OCI-LY7 (cell line): ENCODE measurements around the gene AZU1. TPM values are rescaled to one million over a fixed set of nuclear protein-coding genes. Genes with fewer than 3 reads are reported as not detected.

Experiments
- BruUV-seq: library from RNA; stranded (reverse); fragments of 400-500 nt; replicated peaks from 2 replicates; lab custom pipeline; 2021; lab: Mats Ljungman, UMichigan
- CTCF ChIA-PET: fragments of 300-600 bp; sonication (Branson Sonifier 250); formaldehyde crosslinking; loops from one replicate; lab custom pipeline; 2022; ENCODE audit warnings: antibody characterized with exemption; ENCODE audit not compliant: unreplicated experiment; lab: Charles Lee
- POLR2A ChIA-PET: fragments of 300-600 bp; sonication (Branson Sonifier 250); formaldehyde crosslinking; loops from one replicate; lab custom pipeline; 2022; ENCODE audit warnings: antibody characterized with exemption; lab: Charles Lee
- DNase-seq: peaks from one replicate; pipeline ENCODE4 v3.0.0-alpha.2; 2015; ENCODE audit warnings: low spot score
- H2AFZ ChIP-seq: fragments of 200-600 bp; sonication (generic), shearing (Covaris generic); 2 replicates; pipeline ENCODE4 v1.6.1; 2014; ENCODE audit warnings: mild to moderate bottlenecking, antibody characterized with exemption, low read length, moderate library complexity
- H3K27ac ChIP-seq: fragments of 200-600 bp; sonication (generic); 2 replicates; pipeline ENCODE4 v1.5.1; 2014; ENCODE audit warnings: mixed run types, low read depth, mild to moderate bottlenecking, moderate library complexity, low read length, inconsistent platforms; ENCODE audit not compliant: poor library complexity, severe bottlenecking
- H3K36me3 ChIP-seq: fragments of 200-600 bp; sonication (generic); 2 replicates; pipeline ENCODE4 v1.6.1; 2014; ENCODE audit warnings: mild to moderate bottlenecking, antibody characterized with exemption, low read length, moderate library complexity, mixed read lengths; ENCODE audit not compliant: insufficient read depth
- H3K4me1 ChIP-seq: fragments of 200-600 bp; sonication (generic); 2 replicates; pipeline ENCODE4 v1.5.1; 2014; ENCODE audit warnings: mild to moderate bottlenecking, low read length; ENCODE audit not compliant: insufficient read depth, poor library complexity, severe bottlenecking
- H3K4me2 ChIP-seq: fragments of 200-600 bp; sonication (generic); 2 replicates; pipeline ENCODE4 v1.6.1; 2014; ENCODE audit warnings: mild to moderate bottlenecking, low read length
- H3K4me3 ChIP-seq: fragments of 200-600 bp; sonication (generic); 2 replicates; pipeline ENCODE4 v1.5.1; 2014; ENCODE audit warnings: mild to moderate bottlenecking, low read depth, low read length; ENCODE audit not compliant: poor library complexity, severe bottlenecking
- H3K79me2 ChIP-seq: fragments of 200-600 bp; sonication (generic); 2 replicates; pipeline ENCODE4 v1.6.1; 2016; ENCODE audit warnings: low read depth, mild to moderate bottlenecking, low read length, moderate library complexity, mixed read lengths; ENCODE audit not compliant: insufficient read depth
- H3K9me2 ChIP-seq: fragments of 200-600 bp; sonication (generic); 2 replicates; pipeline ENCODE4 v1.6.1; 2016; ENCODE audit warnings: mild to moderate bottlenecking, low read length, mixed read lengths; ENCODE audit not compliant: insufficient read depth
- H3K9me3 ChIP-seq: fragments of 200-600 bp; sonication (generic); 2 replicates; pipeline ENCODE4 v1.6.1; 2014; ENCODE audit warnings: mild to moderate bottlenecking, mixed run types, low read length, mixed read lengths
- H4K20me1 ChIP-seq: fragments of 200-600 bp; sonication (generic); 2 replicates; pipeline ENCODE4 v1.6.1; 2014; ENCODE audit warnings: mild to moderate bottlenecking, antibody characterized with exemption, low read length, moderate library complexity, mixed read lengths; ENCODE audit not compliant: insufficient read depth
- EZH2phosphoT487 ChIP-seq: fragments of 200-600 bp; sonication (generic); IDR thresholded peaks from 2 replicates; pipeline ENCODE4 v1.6.1; 2018; ENCODE audit warnings: low read depth, borderline replicate concordance, mild to moderate bottlenecking, mixed run types, antibody characterized with exemption, low read length, moderate library complexity, mixed read lengths
- intact Hi-C: fragments of 100-400 bp; cut with micrococcal nuclease; formaldehyde crosslinking; loops from one replicate; pipeline ENCODE4 v1.10.0; 2022; ENCODE audit not compliant: unreplicated experiment
- total RNA-seq, 2 experiments: library from RNA; depleted of rRNA in 1 of 2; stranded (reverse); fragments of >200 nt in 1 of 2; shearing (Covaris generic) in 1 of 2; gene quantifications; 2 replicates each; pipeline ENCODE4 v1.2.3, GENCODE V29; 2014 to 2022
- TF ChIP-seq, protein P1 (sequence below): fragments of 200-600 bp; sonication (generic); conservative IDR thresholded peaks from 2 replicates; pipeline ENCODE4 v1.5.1; 2014; ENCODE audit warnings: mild to moderate bottlenecking, antibody characterized with exemption, low read length, moderate library complexity, mixed read lengths

The AZU1 gene
- total RNA-seq, 2 experiments from 2014 or later, result not detected

DNA sequence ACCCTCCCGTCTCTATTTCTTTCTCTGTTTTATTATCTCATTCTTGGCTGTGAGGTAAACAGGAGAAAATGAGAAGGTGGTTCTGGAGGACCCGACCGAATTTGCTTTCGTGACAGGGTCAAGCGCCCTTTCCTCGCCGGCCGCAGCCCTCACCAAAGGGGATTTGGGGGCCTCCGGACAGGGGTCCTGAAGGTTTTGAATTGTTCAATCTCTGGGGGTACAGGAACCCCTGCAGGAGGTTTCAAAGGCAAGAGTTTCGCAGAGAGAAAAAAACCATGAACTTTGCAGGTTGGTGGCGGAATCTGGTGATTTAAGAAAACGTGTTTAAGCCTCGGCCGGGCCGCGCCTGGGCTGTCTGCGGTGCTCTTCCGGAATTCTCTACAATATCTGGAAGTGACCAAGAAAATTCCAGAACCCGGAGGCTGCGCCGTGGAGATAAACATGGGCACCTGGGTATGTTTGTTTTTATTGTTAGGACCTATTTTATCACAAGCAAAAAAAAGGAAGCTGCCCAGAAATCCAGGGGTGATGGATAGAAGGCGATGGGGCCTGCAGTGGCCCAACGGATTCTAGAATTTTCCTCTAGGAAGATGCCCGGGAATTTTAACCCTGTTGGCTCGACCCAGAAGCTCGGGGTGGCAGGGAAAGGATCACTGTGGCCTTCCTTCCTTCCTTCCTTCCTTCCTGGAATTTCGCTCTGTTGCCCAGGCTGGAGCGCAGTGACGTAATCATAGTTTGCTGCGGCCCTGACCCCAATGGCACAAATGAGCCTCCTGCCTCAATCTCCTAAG lies 44.6 kb upstream of the AZU1 start:
- Histone ChIP-seq H3K79me2 (no peaks in the 10 kb centered on the region), H3K9me3 (no peaks in the 10 kb centered on the region), H4K20me1 (no peaks in the 10 kb centered on the region), H2AFZ (no peak overlapping the region), H3K27ac (no peak overlapping the region), H3K36me3 (no peaks in the 10 kb centered on the region), H3K4me3 (no peak overlapping the region), H3K4me1 (no peaks in the 10 kb centered on the region), H3K4me2 (no peak overlapping the region), H3K9me2 (no peaks in the 10 kb centered on the region)
- no TSS peak for BruUV-seq
- intact Hi-C loops, result no loop called here
- CTCF ChIA-PET, result no interaction called here
- POLR2A ChIA-PET, result no interaction called here
- no peak for DNase-seq
- no peak for TF ChIP-seq EZH2phosphoT487
- TF ChIP-seq, protein P1, sequence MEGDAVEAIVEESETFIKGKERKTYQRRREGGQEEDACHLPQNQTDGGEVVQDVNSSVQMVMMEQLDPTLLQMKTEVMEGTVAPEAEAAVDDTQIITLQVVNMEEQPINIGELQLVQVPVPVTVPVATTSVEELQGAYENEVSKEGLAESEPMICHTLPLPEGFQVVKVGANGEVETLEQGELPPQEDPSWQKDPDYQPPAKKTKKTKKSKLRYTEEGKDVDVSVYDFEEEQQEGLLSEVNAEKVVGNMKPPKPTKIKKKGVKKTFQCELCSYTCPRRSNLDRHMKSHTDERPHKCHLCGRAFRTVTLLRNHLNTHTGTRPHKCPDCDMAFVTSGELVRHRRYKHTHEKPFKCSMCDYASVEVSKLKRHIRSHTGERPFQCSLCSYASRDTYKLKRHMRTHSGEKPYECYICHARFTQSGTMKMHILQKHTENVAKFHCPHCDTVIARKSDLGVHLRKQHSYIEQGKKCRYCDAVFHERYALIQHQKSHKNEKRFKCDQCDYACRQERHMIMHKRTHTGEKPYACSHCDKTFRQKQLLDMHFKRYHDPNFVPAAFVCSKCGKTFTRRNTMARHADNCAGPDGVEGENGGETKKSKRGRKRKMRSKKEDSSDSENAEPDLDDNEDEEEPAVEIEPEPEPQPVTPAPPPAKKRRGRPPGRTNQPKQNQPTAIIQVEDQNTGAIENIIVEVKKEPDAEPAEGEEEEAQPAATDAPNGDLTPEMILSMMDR, result no peak

DNA sequence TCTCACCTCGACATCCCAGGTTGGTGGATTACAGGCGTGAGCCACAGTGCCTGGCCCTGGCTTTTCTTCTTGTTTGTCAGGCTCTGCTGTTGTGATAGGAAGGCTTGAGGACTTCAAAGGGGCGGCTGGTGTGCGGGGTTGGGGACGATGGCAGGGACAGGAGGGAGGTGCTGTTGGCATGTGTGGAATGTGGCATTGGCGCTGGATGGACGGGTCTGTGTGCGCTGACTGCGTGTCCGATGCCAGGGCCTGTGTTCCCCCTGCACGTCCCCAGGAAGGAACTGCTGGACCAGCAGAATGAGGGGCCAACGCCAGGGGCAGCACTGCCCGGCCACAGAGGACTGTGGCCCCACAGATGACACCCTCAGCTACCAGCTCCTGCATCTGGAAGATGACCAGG lies 43.1 kb upstream of the AZU1 start:
- ChIA-PET POLR2A (interaction anchor here (0.6 kb wide), 1 partner anchor 199 kb away, joined by 4 read pairs; no protein-coding TSS in a partner anchor), CTCF (no interaction called here)
- Histone ChIP-seq H3K4me2 (no peak overlapping the region), H3K27ac (no peak overlapping the region), H3K9me3 (no peaks in the 10 kb centered on the region), H4K20me1 (no peaks in the 10 kb centered on the region), H3K4me3 (no peak overlapping the region), H3K79me2 (no peaks in the 10 kb centered on the region), H3K36me3 (no peaks in the 10 kb centered on the region), H2AFZ (no peak overlapping the region), H3K4me1 (no peaks in the 10 kb centered on the region), H3K9me2 (no peaks in the 10 kb centered on the region)
- intact Hi-C loops, result no loop called here
- TF ChIP-seq, protein P1, result no peak
- TF ChIP-seq EZH2phosphoT487, result no peak
- no TSS peak for BruUV-seq
- DNase-seq, result no peak

DNA sequence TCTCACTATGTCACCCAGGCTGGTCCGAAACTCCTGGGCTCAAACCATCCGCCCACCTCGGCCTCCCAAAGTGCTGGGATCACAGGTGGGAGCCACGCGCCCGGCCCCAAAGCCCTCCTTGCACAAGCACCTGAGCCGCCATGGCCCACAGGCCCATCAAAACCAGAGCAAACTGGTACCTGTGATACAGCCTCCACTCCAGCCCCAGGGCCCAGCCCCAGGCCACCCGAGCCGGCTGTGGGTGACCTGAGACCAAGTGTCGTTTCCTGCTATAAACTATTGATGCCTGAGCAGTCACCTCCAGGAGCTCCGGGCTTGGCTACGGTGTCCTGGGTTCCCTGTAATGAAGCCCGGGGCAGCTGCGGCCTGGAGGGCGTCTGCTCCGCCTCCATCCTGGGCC lies 40.1 kb upstream of the AZU1 start:
- ChIA-PET POLR2A (no interaction called here), CTCF (no interaction called here)
- Histone ChIP-seq H3K36me3 (no peaks in the 10 kb centered on the region), H3K27ac (no peak overlapping the region), H2AFZ (no peak overlapping the region), H4K20me1 (no peaks in the 10 kb centered on the region), H3K4me2 (no peak overlapping the region), H3K79me2 (no peaks in the 10 kb centered on the region), H3K9me2 (no peaks in the 10 kb centered on the region), H3K9me3 (no peaks in the 10 kb centered on the region), H3K4me1 (no peaks in the 10 kb centered on the region), H3K4me3 (no peak overlapping the region)
- TF ChIP-seq, protein P1, result no peak
- TF ChIP-seq EZH2phosphoT487, result no peak
- intact Hi-C loops, result no loop called here
- no peak for DNase-seq
- no TSS peak for BruUV-seq
